ENCODE results near the gene XYLT1.

Gene XYLT1

GRCh38 chr16:17151335-17151734 is 319.4 kb downstream of the XYLT1 start:
- Mint-ChIP-seq H3K27me3 (ENCODE audit: low read depth) (no peaks in the 10 kb centered on the region), H3K4me1 (ENCODE audit: low read depth) (no peaks in the 10 kb centered on the region), H3K27ac (no peak overlapping the region), H3K9me3 (no peaks in the 10 kb centered on the region), H3K4me3 (no peak overlapping the region), H3K36me3 (ENCODE audit: low read depth) (no peaks in the 10 kb centered on the region)
- DNase-seq (ENCODE audit: low spot score) = no peak

GRCh38 chr16:17149904-17150483 is 320.8 kb downstream of the XYLT1 start:
- Mint-ChIP-seq H3K9me3 (no peaks in the 10 kb centered on the region), H3K27ac (no peak overlapping the region)

GRCh38 chr16:17147942-17148341 is 322.8 kb downstream of the XYLT1 start:
- Mint-ChIP-seq H3K27ac (no peak overlapping the region), H3K4me3 (no peak overlapping the region), H3K4me1 (ENCODE audit: low read depth) (no peaks in the 10 kb centered on the region), H3K9me3 (no peaks in the 10 kb centered on the region), H3K27me3 (ENCODE audit: low read depth) (no peaks in the 10 kb centered on the region), H3K36me3 (ENCODE audit: low read depth) (no peaks in the 10 kb centered on the region)
- DNase-seq (ENCODE audit: low spot score) = no peak

More at GRCh38 chr16:17149904-17150483, 320.8 kb downstream of the XYLT1 start:
- H3K36me3 Mint-ChIP-seq (ENCODE audit: low read depth) = no peaks in the 10 kb centered on the region
- no peak for DNase-seq (ENCODE audit: low spot score)
- no peak overlapping the region for H3K4me3 Mint-ChIP-seq
- no peaks in the 10 kb centered on the region for H3K4me1 Mint-ChIP-seq (ENCODE audit: low read depth)
- no peaks in the 10 kb centered on the region for H3K27me3 Mint-ChIP-seq (ENCODE audit: low read depth)

GRCh38 chr16:17145029-17145428 is 325.7 kb downstream of the XYLT1 start:
- no peak overlapping the region for H3K27ac Mint-ChIP-seq
- H3K4me3 Mint-ChIP-seq = no peak overlapping the region

GRCh38 chr16:17144431-17144830 is 326.3 kb downstream of the XYLT1 start:
- no peaks in the 10 kb centered on the region for H3K27me3 Mint-ChIP-seq (ENCODE audit: low read depth)
- H3K9me3 Mint-ChIP-seq = no peaks in the 10 kb centered on the region
- no peak for DNase-seq (ENCODE audit: low spot score)
- no peak overlapping the region for H3K4me3 Mint-ChIP-seq
- no peak overlapping the region for H3K27ac Mint-ChIP-seq
- peaks cover 9% of the 10 kb centered on the region for H3K36me3 Mint-ChIP-seq (ENCODE audit: low read depth)
- no peaks in the 10 kb centered on the region for H3K4me1 Mint-ChIP-seq (ENCODE audit: low read depth)

More at GRCh38 chr16:17145029-17145428, 325.7 kb downstream of the XYLT1 start:
- Mint-ChIP-seq H3K9me3 (no peaks in the 10 kb centered on the region), H3K4me1 (ENCODE audit: low read depth) (no peaks in the 10 kb centered on the region), H3K36me3 (ENCODE audit: low read depth) (peaks cover 5% of the 10 kb centered on the region), H3K27me3 (ENCODE audit: low read depth) (no peaks in the 10 kb centered on the region)
- DNase-seq (ENCODE audit: low spot score) = no peak

GRCh38 chr16:17143546-17144419 is 327.0 kb downstream of the XYLT1 start:
- Mint-ChIP-seq H3K9me3 (no peaks in the 10 kb centered on the region), H3K4me3 (no peak overlapping the region), H3K27ac (no peak overlapping the region), H3K36me3 (ENCODE audit: low read depth) (peaks cover 14% of the 10 kb centered on the region), H3K4me1 (ENCODE audit: low read depth) (no peaks in the 10 kb centered on the region), H3K27me3 (ENCODE audit: low read depth) (no peaks in the 10 kb centered on the region)
- no peak for DNase-seq (ENCODE audit: low spot score)

DNA sequence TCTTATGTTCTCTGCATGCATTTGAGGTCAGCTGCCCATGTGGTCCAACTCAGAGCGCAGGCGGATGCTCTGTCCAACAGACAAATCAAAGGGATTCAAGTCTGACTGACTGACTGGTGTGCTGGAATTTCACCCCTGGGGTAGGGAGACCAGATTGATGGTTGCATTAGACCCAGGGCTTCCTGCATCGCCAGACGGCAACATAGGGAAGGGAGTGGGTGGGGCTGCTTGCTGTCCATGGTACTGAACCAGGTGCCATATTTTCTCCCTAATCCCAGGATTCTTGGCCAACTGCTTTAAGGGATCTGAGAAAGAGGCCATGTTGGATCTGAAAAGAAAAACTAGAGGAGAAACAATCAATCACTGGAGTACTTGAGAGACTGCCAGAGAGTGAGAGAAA is 332.0 kb downstream of the XYLT1 start:
- DNase-seq (ENCODE audit: low spot score) = no peak

GRCh38 chr16:17135439-17135838 is 335.3 kb downstream of the XYLT1 start:
- no peak overlapping the region for H3K4me3 Mint-ChIP-seq
- peaks cover 48% of the 10 kb centered on the region for H3K36me3 Mint-ChIP-seq (ENCODE audit: low read depth)
- H3K4me1 Mint-ChIP-seq (ENCODE audit: low read depth) = peaks cover 8% of the 10 kb centered on the region
- no peaks in the 10 kb centered on the region for H3K27me3 Mint-ChIP-seq (ENCODE audit: low read depth)
- H3K27ac Mint-ChIP-seq = no peak overlapping the region
- no peaks in the 10 kb centered on the region for H3K9me3 Mint-ChIP-seq
- no peak for DNase-seq (ENCODE audit: low spot score)

More for the DNA sequence above, 332.0 kb downstream of the XYLT1 start:
- Mint-ChIP-seq H3K9me3 (no peaks in the 10 kb centered on the region), H3K27me3 (ENCODE audit: low read depth) (no peaks in the 10 kb centered on the region), H3K27ac (no peak overlapping the region), H3K4me1 (ENCODE audit: low read depth) (no peaks in the 10 kb centered on the region), H3K4me3 (no peak overlapping the region), H3K36me3 (ENCODE audit: low read depth) (peaks cover 34% of the 10 kb centered on the region)

GRCh38 chr16:17134586-17134985 is 336.2 kb downstream of the XYLT1 start:
- Mint-ChIP-seq H3K4me3 (no peak overlapping the region), H3K27me3 (ENCODE audit: low read depth) (no peaks in the 10 kb centered on the region), H3K36me3 (ENCODE audit: low read depth) (peaks cover 52% of the 10 kb centered on the region), H3K9me3 (no peaks in the 10 kb centered on the region), H3K27ac (no peak overlapping the region), H3K4me1 (ENCODE audit: low read depth) (peaks cover 8% of the 10 kb centered on the region)
- DNase-seq (ENCODE audit: low spot score) = no peak

DNA sequence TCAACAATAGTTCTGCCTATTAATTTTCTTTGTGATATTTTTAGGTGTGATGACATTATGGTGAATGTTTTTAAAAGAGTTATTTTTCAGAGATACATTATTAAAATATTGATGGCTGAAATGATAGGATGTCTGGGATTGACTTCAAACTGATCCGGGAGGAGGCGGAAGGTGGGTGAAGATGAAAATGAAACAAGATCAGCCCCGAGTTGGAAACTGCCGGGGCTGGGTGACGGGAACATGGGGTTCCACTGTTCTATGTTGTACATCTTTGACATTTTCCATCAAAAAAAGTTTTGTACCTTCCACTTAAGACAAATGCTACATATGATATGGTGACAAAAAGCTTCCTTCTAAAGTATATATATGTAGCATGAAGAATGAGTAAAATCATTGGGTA is 336.9 kb downstream of the XYLT1 start:
- Mint-ChIP-seq H3K4me1 (ENCODE audit: low read depth) (peaks cover 8% of the 10 kb centered on the region), H3K27ac (no peak overlapping the region), H3K4me3 (no peak overlapping the region)

GRCh38 chr16:17131351-17131750 is 339.4 kb downstream of the XYLT1 start:
- no peak overlapping the region for H3K27ac Mint-ChIP-seq
- no peak overlapping the region for H3K4me3 Mint-ChIP-seq
- H3K4me1 Mint-ChIP-seq (ENCODE audit: low read depth) = peaks cover 8% of the 10 kb centered on the region
- no peaks in the 10 kb centered on the region for H3K27me3 Mint-ChIP-seq (ENCODE audit: low read depth)
- H3K36me3 Mint-ChIP-seq (ENCODE audit: low read depth) = peaks cover 53% of the 10 kb centered on the region
- no peaks in the 10 kb centered on the region for H3K9me3 Mint-ChIP-seq
- no peak for DNase-seq (ENCODE audit: low spot score)

More for the DNA sequence above, 336.9 kb downstream of the XYLT1 start:
- Mint-ChIP-seq H3K9me3 (no peaks in the 10 kb centered on the region), H3K27me3 (ENCODE audit: low read depth) (no peaks in the 10 kb centered on the region), H3K36me3 (ENCODE audit: low read depth) (peaks cover 44% of the 10 kb centered on the region)
- DNase-seq (ENCODE audit: low spot score) = no peak

- Mint-ChIP-seq H3K4me3 (no peak overlapping the region), H3K27ac (peak overlapping the region; percentile 4), H3K4me1 (ENCODE audit: low read depth) (peaks cover 8% of the 10 kb centered on the region), H3K27me3 (ENCODE audit: low read depth) (no peaks in the 10 kb centered on the region), H3K9me3 (no peaks in the 10 kb centered on the region), H3K36me3 (ENCODE audit: low read depth) (peaks cover 58% of the 10 kb centered on the region)
- DNase-seq (ENCODE audit: low spot score) = no peak
Measured at GRCh38 chr16:17130733-17131132, 340.0 kb downstream of the XYLT1 start.

DNA sequence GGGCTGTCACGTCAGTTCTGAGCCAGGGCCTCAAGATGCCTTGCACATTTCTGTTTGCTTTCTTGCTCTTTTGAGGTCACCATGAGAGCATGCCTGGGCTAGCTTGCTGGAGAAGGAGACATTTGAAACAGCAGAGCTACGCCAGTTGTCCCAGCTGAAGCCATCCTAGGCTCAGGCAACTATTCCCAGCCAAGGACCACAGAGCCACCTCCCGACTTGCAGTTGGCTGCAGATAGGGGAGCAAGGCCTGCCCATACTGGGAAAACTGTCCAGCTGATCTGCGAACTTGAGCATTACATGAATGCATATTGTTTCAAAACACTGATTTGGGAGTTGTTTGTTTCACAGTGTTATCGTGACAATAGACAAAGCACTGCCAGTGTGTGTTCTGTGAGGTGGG is 340.8 kb downstream of the XYLT1 start:
- no peak for DNase-seq (ENCODE audit: low spot score)
- H3K4me3 Mint-ChIP-seq = no peak overlapping the region
- no peaks in the 10 kb centered on the region for H3K27me3 Mint-ChIP-seq (ENCODE audit: low read depth)
- H3K4me1 Mint-ChIP-seq (ENCODE audit: low read depth) = peaks cover 8% of the 10 kb centered on the region
- H3K9me3 Mint-ChIP-seq = peaks cover 6% of the 10 kb centered on the region
- H3K36me3 Mint-ChIP-seq (ENCODE audit: low read depth) = peaks cover 63% of the 10 kb centered on the region
- no peak overlapping the region for H3K27ac Mint-ChIP-seq

- Mint-ChIP-seq H3K4me3 (no peak overlapping the region), H3K27me3 (ENCODE audit: low read depth) (no peaks in the 10 kb centered on the region), H3K9me3 (peaks cover 17% of the 10 kb centered on the region), H3K27ac (no peak overlapping the region), H3K36me3 (ENCODE audit: low read depth) (peaks cover 70% of the 10 kb centered on the region), H3K4me1 (ENCODE audit: low read depth) (peaks cover 8% of the 10 kb centered on the region)
- no peak for DNase-seq (ENCODE audit: low spot score)
Measured at GRCh38 chr16:17128791-17129190, 342.0 kb downstream of the XYLT1 start.

Measured in T-helper 2 cell treated with Interferon-gamma antibody and Interleukin-4, amounts not matched to agents 5 μg/mL and 100 μg/mL, for 36 hours (primary cell).